Panc1 (cell line): ENCODE data around the gene TMCC1.

ENCODE experiments used
- CTCF ChIP-seq: fragments of 450-650 bp; IDR thresholded peaks from 2 replicates; pipeline ENCODE4 v1.5.1; 2017; ENCODE audit warnings: mild to moderate bottlenecking
- POLR2AphosphoS5 ChIP-seq: IDR thresholded peaks from 2 replicates; pipeline ENCODE4 v1.6.1; 2012; ENCODE audit warnings: mild to moderate bottlenecking, low read depth, low read length, moderate library complexity
- REST ChIP-seq, 2 experiments: IDR thresholded peaks; 2 replicates each; pipeline ENCODE4 v1.6.1; 2011 to 2012; ENCODE audit warnings: low read depth in 2 of 2, control low read depth in 1 of 2, low read length in 1 of 2, mild to moderate bottlenecking in 1 of 2, moderate library complexity in 1 of 2; ENCODE audit not compliant: insufficient read depth in 1 of 2
- SIN3A ChIP-seq: IDR thresholded peaks from 2 replicates; pipeline ENCODE4 v1.6.1; 2012; ENCODE audit warnings: low read depth, mild to moderate bottlenecking, low read length, moderate library complexity, borderline replicate concordance; ENCODE audit not compliant: insufficient read depth
- TCF7L2 ChIP-seq: IDR thresholded peaks from 2 replicates; pipeline ENCODE4 v1.6.1; 2011; ENCODE audit warnings: mild to moderate bottlenecking, low read depth, low read length, inconsistent platforms

- TF ChIP-seq REST (IDR thresholded peaks at IDR 0.05; ENCODE audit: insufficient read depth in 1 of 2, low read depth in 2 of 2, low read length in 1 of 2) (no peak), CTCF (no peak), SIN3A (no peak), POLR2AphosphoS5 (no peak), TCF7L2 (no peak)
Observed at GRCh38 chr3:129768728-129769127, 124.8 kb downstream of the TMCC1 start.
